A673 (cell line): Measurements from ENCODE around the gene SGMS1. TPM values are rescaled to one million over a fixed set of nuclear protein-coding genes. Genes with fewer than 3 reads are reported as not detected.
"Not testable (repeated sequence)": the region's sequence is repeated elsewhere in the genome, so short reads cannot be mapped to it uniquely, and the experiment has no call there.

Source experiments
- BruUV-seq: library from RNA; stranded (reverse); fragments of 400-500 nt; replicated peaks from 2 replicates; lab custom pipeline; 2021; lab: Mats Ljungman, UMichigan
- CTCF ChIA-PET: fragments of 300-600 bp; sonication (Branson Sonifier 250); formaldehyde crosslinking; loops from one replicate; lab custom pipeline; 2022; ENCODE audit warnings: antibody characterized with exemption; lab: Charles Lee
- POLR2A ChIA-PET: fragments of 300-600 bp; sonication (Branson Sonifier 250); formaldehyde crosslinking; loops from one replicate; lab custom pipeline; 2022; ENCODE audit warnings: antibody characterized with exemption; ENCODE audit not compliant: low non-redundant PET; lab: Charles Lee
- DNase-seq: peaks from one replicate; pipeline ENCODE4 v3.0.0-alpha.2; 2015; ENCODE audit warnings: low spot score
- H3K27ac ChIP-seq: fragments of 200-600 bp; sonication (generic); 2 replicates; pipeline ENCODE4 v1.5.1; 2016; ENCODE audit warnings: mixed run types, low read depth, mild to moderate bottlenecking, mixed read lengths, antibody characterized with exemption, low read length; ENCODE audit not compliant: poor library complexity, severe bottlenecking
- H3K27me3 ChIP-seq: fragments of 200-600 bp; sonication (generic); replicated peaks from 2 replicates; pipeline ENCODE4 v1.6.1; 2017; ENCODE audit warnings: mixed run types, low read depth, mild to moderate bottlenecking, mixed read lengths, antibody characterized with exemption, low read length; ENCODE audit not compliant: insufficient read depth, poor library complexity
- H3K36me3 ChIP-seq: fragments of 200-600 bp; sonication (generic); 2 replicates; pipeline ENCODE4 v1.6.1; 2016; ENCODE audit warnings: mixed run types, mild to moderate bottlenecking, mixed read lengths, antibody characterized with exemption, low read length; ENCODE audit not compliant: insufficient read depth, poor library complexity, severe bottlenecking
- H3K4me1 ChIP-seq: fragments of 200-600 bp; sonication (generic); 2 replicates; pipeline ENCODE4 v1.6.1; 2017; ENCODE audit warnings: mixed run types, mild to moderate bottlenecking, mixed read lengths, antibody characterized with exemption, low read length; ENCODE audit not compliant: insufficient read depth, poor library complexity, severe bottlenecking
- H3K4me3 ChIP-seq: fragments of 200-600 bp; sonication (generic); 2 replicates; pipeline ENCODE4 v1.5.1; 2016; ENCODE audit warnings: low read depth, mixed run types, mild to moderate bottlenecking, mixed read lengths, low read length; ENCODE audit not compliant: poor library complexity, severe bottlenecking
- H3K9me3 ChIP-seq: fragments of 200-600 bp; sonication (generic); 2 replicates; pipeline ENCODE4 v1.6.1; 2016; ENCODE audit warnings: mixed run types, low read depth, mild to moderate bottlenecking, mixed read lengths, antibody characterized with exemption, low read length; ENCODE audit not compliant: poor library complexity, severe bottlenecking
- EZH2 ChIP-seq: fragments of 200-600 bp; sonication (generic); IDR thresholded peaks from 2 replicates; pipeline ENCODE4 v1.6.1; 2017; ENCODE audit warnings: borderline replicate concordance, low read depth, mild to moderate bottlenecking, mixed read lengths, antibody characterized with exemption, low read length; ENCODE audit not compliant: poor library complexity, severe bottlenecking
- intact Hi-C: fragments of 100-400 bp; cut with micrococcal nuclease; formaldehyde crosslinking; loops from one replicate; pipeline ENCODE4 v1.10.0; 2022; ENCODE audit not compliant: unreplicated experiment
- total RNA-seq: library from RNA; stranded (reverse); gene quantifications from 2 replicates; pipeline ENCODE4 v1.2.3, GENCODE V29; 2021
- TF ChIP-seq, protein P1 (sequence below): fragments of 300-800, 200-600 bp; sonication (generic); conservative IDR thresholded peaks from 2 replicates; pipeline ENCODE4 v1.5.1; 2017; ENCODE audit warnings: low read depth, mild to moderate bottlenecking, antibody characterized with exemption, low read length, moderate library complexity, mixed read lengths

SGMS1 gene
- total RNA-seq, 1 experiment from 2014 or later, result 13.0 TPM

- TF ChIP-seq, protein P1, sequence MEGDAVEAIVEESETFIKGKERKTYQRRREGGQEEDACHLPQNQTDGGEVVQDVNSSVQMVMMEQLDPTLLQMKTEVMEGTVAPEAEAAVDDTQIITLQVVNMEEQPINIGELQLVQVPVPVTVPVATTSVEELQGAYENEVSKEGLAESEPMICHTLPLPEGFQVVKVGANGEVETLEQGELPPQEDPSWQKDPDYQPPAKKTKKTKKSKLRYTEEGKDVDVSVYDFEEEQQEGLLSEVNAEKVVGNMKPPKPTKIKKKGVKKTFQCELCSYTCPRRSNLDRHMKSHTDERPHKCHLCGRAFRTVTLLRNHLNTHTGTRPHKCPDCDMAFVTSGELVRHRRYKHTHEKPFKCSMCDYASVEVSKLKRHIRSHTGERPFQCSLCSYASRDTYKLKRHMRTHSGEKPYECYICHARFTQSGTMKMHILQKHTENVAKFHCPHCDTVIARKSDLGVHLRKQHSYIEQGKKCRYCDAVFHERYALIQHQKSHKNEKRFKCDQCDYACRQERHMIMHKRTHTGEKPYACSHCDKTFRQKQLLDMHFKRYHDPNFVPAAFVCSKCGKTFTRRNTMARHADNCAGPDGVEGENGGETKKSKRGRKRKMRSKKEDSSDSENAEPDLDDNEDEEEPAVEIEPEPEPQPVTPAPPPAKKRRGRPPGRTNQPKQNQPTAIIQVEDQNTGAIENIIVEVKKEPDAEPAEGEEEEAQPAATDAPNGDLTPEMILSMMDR, result no peak; the same call in 1 of the 2 replicates
- no peak for TF ChIP-seq EZH2
- ChIA-PET CTCF (no interaction called here), POLR2A (no interaction called here)
- H3K27me3 ChIP-seq, result no peaks in the 10 kb centered on the region
- no peaks in the 10 kb centered on the region for H3K36me3 ChIP-seq
- intact Hi-C loops, result no loop called here
- H3K9me3 ChIP-seq, result no peaks in the 10 kb centered on the region
- H3K4me1 ChIP-seq, result peaks cover 16% of the 10 kb centered on the region
- no peak for DNase-seq
- no peak overlapping the region for H3K4me3 ChIP-seq
- BruUV-seq, result no TSS peak
- no peak overlapping the region for H3K27ac ChIP-seq
These were observed 49.5 kb downstream of the SGMS1 start for GRCh38 chr10:50574305-50574704.

DNA sequence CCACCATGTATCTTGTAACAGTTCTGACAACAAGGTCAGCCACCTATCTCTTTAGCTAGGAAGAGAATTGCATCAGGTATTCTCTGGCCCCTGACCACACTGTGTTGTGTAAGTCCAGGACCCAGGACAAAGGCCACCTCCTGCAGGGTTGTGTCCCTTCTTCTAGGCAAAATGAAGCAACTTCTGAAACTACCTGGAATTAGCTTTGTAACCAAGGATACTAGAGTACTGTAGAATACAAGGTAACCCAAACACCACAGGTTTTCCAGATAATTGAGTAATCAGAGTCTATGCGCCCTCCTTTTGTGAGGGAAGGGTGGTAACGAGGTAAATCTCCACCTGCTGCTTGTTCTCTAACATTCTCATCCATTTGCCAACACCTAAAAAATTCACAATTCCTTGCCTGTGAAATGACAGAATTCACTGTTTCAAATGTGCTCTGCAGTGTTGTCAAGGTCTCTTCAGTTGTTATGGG is 51.7 kb downstream of the SGMS1 start:
- intact Hi-C loops, result no loop called here
- ChIA-PET POLR2A (no interaction called here), CTCF (no interaction called here)
- TF ChIP-seq EZH2, result no peak
- TF ChIP-seq, protein P1, result no peak
- Histone ChIP-seq H3K4me1 (peaks cover 12% of the 10 kb centered on the region), H3K9me3 (no peaks in the 10 kb centered on the region), H3K36me3 (no peaks in the 10 kb centered on the region), H3K4me3 (no peak overlapping the region), H3K27ac (no peak overlapping the region), H3K27me3 (no peaks in the 10 kb centered on the region)
- DNase-seq, result no peak
- no TSS peak for BruUV-seq

- intact Hi-C loops, H3K27me3 ChIP-seq, DNase-seq, CTCF ChIA-PET, H3K27ac ChIP-seq, H3K4me3 ChIP-seq, H3K9me3 ChIP-seq, POLR2A ChIA-PET, BruUV-seq, H3K36me3 ChIP-seq, H3K4me1 ChIP-seq: not testable (repeated sequence)
These were observed 55.0 kb downstream of the SGMS1 start for GRCh38 chr10:50568750-50569149.

GRCh38 chr10:50567384-50567783 is 56.4 kb downstream of the SGMS1 start:
- H3K27me3 ChIP-seq, result no peaks in the 10 kb centered on the region
- no peaks in the 10 kb centered on the region for H3K4me1 ChIP-seq
- POLR2A ChIA-PET, result no interaction called here
- no peaks in the 10 kb centered on the region for H3K36me3 ChIP-seq
- DNase-seq, result no peak
- no peak overlapping the region for H3K4me3 ChIP-seq
- no peak overlapping the region for H3K27ac ChIP-seq
- TF ChIP-seq, protein P1, result no peak
- no peak for TF ChIP-seq EZH2
- intact Hi-C loops, result no loop called here
- H3K9me3 ChIP-seq, result no peaks in the 10 kb centered on the region
- CTCF ChIA-PET, result no interaction called here
- no TSS peak for BruUV-seq
